ENCODE data around the gene CAVIN3.
A peak's percentile ranks its signal among the peaks of the same experiment; 100 is the strongest.

The CAVIN3 gene

GRCh38 chr11:6321356-6321755 lies 1.1 kb upstream of the CAVIN3 start:
- H3K36me3 ChIP-seq (ENCODE audit: control insufficient read depth, insufficient read depth, low read length), result no peaks in the 10 kb centered on the region
- no peak for TF ChIP-seq CTCF (IDR thresholded peaks at IDR 0.05)

GRCh38 chr11:6319704-6320410 lies 444 bp downstream of the CAVIN3 start:
- Histone ChIP-seq H3K27me3 (ENCODE audit: control insufficient read depth, insufficient read depth, low read length) (no peaks in the 10 kb centered on the region), H3K9ac (no peak overlapping the region), H3K27ac (peak overlapping the region; percentile 66), H3K4me3 (ENCODE audit: low read depth, low read length) (peak overlapping the region; percentile 27), H3K9me3 (ENCODE audit: control insufficient read depth, low read length) (no peaks in the 10 kb centered on the region), H3K4me2 (ENCODE audit: low read length) (peak overlapping the region; percentile 35), H3K79me2 (no peaks in the 10 kb centered on the region), H2AFZ (peak overlapping the region; percentile 58), H3K4me1 (no peaks in the 10 kb centered on the region), H3K36me3 (ENCODE audit: control insufficient read depth, insufficient read depth, low read length) (no peaks in the 10 kb centered on the region)
- no peak for TF ChIP-seq CTCF (IDR thresholded peaks at IDR 0.05)

More at GRCh38 chr11:6321356-6321755, 1.1 kb upstream of the CAVIN3 start:
- Histone ChIP-seq H3K79me2 (no peaks in the 10 kb centered on the region), H3K9ac (no peak overlapping the region), H3K27ac (peak overlapping the region; percentile 57), H3K27me3 (ENCODE audit: control insufficient read depth, insufficient read depth, low read length) (no peaks in the 10 kb centered on the region), H3K4me2 (ENCODE audit: low read length) (no peak overlapping the region), H3K4me3 (ENCODE audit: low read depth, low read length) (no peak overlapping the region), H3K4me1 (no peaks in the 10 kb centered on the region), H3K9me3 (ENCODE audit: control insufficient read depth, low read length) (no peaks in the 10 kb centered on the region), H2AFZ (peak overlapping the region; percentile 11)

- Histone ChIP-seq H3K27me3 (ENCODE audit: control insufficient read depth, insufficient read depth, low read length) (no peaks in the 10 kb centered on the region), H3K27ac (peak overlapping the region; percentile 66), H3K9ac (no peak overlapping the region), H3K4me3 (ENCODE audit: low read depth, low read length) (peak overlapping the region; percentile 27), H3K36me3 (ENCODE audit: control insufficient read depth, insufficient read depth, low read length) (no peaks in the 10 kb centered on the region), H3K9me3 (ENCODE audit: control insufficient read depth, low read length) (no peaks in the 10 kb centered on the region), H2AFZ (no peak overlapping the region), H3K79me2 (no peaks in the 10 kb centered on the region), H3K4me2 (ENCODE audit: low read length) (peak overlapping the region; percentile 30), H3K4me1 (no peaks in the 10 kb centered on the region)
- no peak for TF ChIP-seq CTCF (IDR thresholded peaks at IDR 0.05)
Measured at GRCh38 chr11:6319001-6319703, 1.1 kb downstream of the CAVIN3 start.

GRCh38 chr11:6318204-6318603 lies 2.1 kb downstream of the CAVIN3 start:
- TF ChIP-seq CTCF (IDR thresholded peaks at IDR 0.05), result no peak
- no peak overlapping the region for H3K9ac ChIP-seq
- H3K27ac ChIP-seq, result no peak overlapping the region

More at GRCh38 chr11:6318204-6318603, 2.1 kb downstream of the CAVIN3 start:
- no peaks in the 10 kb centered on the region for H3K27me3 ChIP-seq (ENCODE audit: control insufficient read depth, insufficient read depth, low read length)
- H3K79me2 ChIP-seq, result no peaks in the 10 kb centered on the region
- H3K4me3 ChIP-seq (ENCODE audit: low read depth, low read length), result no peak overlapping the region
- no peak overlapping the region for H3K4me2 ChIP-seq (ENCODE audit: low read length)
- no peaks in the 10 kb centered on the region for H3K9me3 ChIP-seq (ENCODE audit: control insufficient read depth, low read length)
- no peaks in the 10 kb centered on the region for H3K36me3 ChIP-seq (ENCODE audit: control insufficient read depth, insufficient read depth, low read length)
- no peaks in the 10 kb centered on the region for H3K4me1 ChIP-seq
- H2AFZ ChIP-seq, result no peak overlapping the region

All from parathyroid adenoma (tissue), 2 donors.